Measurements from ENCODE around the gene JAK1. TPM values are rescaled to one million over a fixed set of nuclear protein-coding genes. Genes with fewer than 3 reads are reported as not detected.
"Not testable (repeated sequence)": the region's sequence is repeated elsewhere in the genome, so short reads cannot be mapped to it uniquely, and the experiment has no call there.

JAK1 gene
- total RNA-seq, 2 donors from 2014 or later, result 73.2 to 101 TPM

DNA sequence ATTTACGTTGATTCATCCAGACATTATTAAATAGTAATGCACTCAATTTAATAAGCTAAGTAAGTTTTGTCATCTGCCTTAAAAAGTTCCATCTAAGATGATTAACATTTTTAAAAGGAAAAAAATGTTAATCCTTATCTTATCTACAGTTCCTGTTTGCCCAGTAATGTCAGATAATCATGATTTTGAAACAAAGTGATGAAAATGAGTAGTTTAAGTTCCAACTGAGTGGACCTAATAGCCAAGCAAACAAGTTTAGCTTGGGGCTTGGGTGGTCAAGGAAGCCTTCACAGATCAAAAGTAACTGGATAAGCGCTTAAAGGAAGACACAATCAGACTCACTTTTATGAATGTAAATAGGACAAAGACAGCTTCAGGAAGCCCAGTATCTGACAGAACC, 40.5 kb upstream of the JAK1 start:
- Histone ChIP-seq H3K27me3 (no peaks in the 10 kb centered on the region), H3K9me3 (no peaks in the 10 kb centered on the region), H3K4me3 (no peak overlapping the region), H3K9ac (ENCODE audit: low read depth in 2 of 2, low read length in 2 of 2) (no peak overlapping the region), H3K4me1 (no peaks in the 10 kb centered on the region), H3K27ac (no peak overlapping the region), H3K36me3 (no peaks in the 10 kb centered on the region)
- DNase-seq, result no peak
- intact Hi-C loops (cut with DNase I), result no loop called here
- no peak for TF ChIP-seq CTCF (IDR thresholded peaks at IDR 0.05)

DNA sequence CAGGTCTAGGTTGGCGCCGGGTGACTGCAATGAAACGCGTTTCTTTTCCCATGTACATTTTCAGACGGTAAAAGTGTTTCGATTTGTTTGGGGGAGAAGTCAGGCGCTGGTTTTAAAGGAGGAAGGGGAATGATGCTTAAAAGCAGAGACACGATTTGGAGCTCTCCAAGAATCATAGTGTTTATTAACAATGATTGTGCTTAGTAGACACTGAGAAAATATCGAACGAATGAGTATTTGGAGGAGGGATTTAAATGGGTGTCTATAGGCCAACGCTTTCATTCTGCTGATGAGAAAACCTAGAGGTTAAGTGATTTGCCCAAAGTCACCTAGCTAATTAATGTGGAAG, 36.9 kb upstream of the JAK1 start:
- Histone ChIP-seq H3K27me3 (no peaks in the 10 kb centered on the region), H3K9ac (ENCODE audit: low read depth in 2 of 2, low read length in 2 of 2) (peak overlapping the region in 1 of 2 donors; percentile 48), H3K27ac (peak overlapping the region; percentile 64), H3K4me1 (no peaks in the 10 kb centered on the region), H3K9me3 (no peaks in the 10 kb centered on the region), H3K36me3 (no peaks in the 10 kb centered on the region), H3K4me3 (peak overlapping the region; percentile 46)
- no peak for TF ChIP-seq CTCF (IDR thresholded peaks at IDR 0.05)
- intact Hi-C loops (cut with DNase I), result no loop called here
- no peak for DNase-seq

- Histone ChIP-seq H3K27me3 (no peaks in the 10 kb centered on the region), H3K9ac (ENCODE audit: low read depth in 2 of 2, low read length in 2 of 2) (peak overlapping the region; percentile 48 to 64), H3K9me3 (no peaks in the 10 kb centered on the region), H3K27ac (peak overlapping the region; percentile 64), H3K4me1 (no peaks in the 10 kb centered on the region), H3K4me3 (peak overlapping the region; percentile 46), H3K36me3 (no peaks in the 10 kb centered on the region)
- peak; percentile 71 for DNase-seq
- intact Hi-C loops (cut with DNase I), result no loop called here
- TF ChIP-seq CTCF (IDR thresholded peaks at IDR 0.05), result no peak
Observed at GRCh38 chr1:65002508-65003315, 36.4 kb upstream of the JAK1 start.

DNA sequence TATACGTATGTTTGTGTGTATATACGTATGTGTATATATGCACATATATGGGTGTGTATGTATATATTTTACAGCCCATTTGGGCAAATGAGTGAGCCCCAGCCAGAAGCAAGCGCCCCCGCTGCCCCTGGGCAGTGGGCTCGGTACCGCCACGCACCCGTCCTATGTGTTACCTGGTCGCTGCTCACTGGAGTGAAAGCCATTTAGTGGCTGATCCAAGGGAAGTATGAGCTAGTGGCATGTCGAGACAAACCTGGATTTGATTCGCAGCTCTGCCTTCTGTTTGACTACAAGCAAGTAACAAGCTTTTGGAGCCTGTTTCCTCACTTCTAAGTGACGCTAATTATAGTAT, 35.8 kb upstream of the JAK1 start:
- H3K9ac ChIP-seq (ENCODE audit: low read depth in 2 of 2, low read length in 2 of 2), result peak overlapping the region; percentile 64
- H3K4me1 ChIP-seq, result no peaks in the 10 kb centered on the region
- no peak for TF ChIP-seq CTCF (IDR thresholded peaks at IDR 0.05)
- no peak for DNase-seq
- peak overlapping the region; percentile 46 for H3K4me3 ChIP-seq
- intact Hi-C loops (cut with DNase I), result no loop called here
- peak overlapping the region; percentile 64 for H3K27ac ChIP-seq
- H3K9me3 ChIP-seq, result no peaks in the 10 kb centered on the region
- H3K36me3 ChIP-seq, result no peaks in the 10 kb centered on the region
- H3K27me3 ChIP-seq, result no peaks in the 10 kb centered on the region

DNA sequence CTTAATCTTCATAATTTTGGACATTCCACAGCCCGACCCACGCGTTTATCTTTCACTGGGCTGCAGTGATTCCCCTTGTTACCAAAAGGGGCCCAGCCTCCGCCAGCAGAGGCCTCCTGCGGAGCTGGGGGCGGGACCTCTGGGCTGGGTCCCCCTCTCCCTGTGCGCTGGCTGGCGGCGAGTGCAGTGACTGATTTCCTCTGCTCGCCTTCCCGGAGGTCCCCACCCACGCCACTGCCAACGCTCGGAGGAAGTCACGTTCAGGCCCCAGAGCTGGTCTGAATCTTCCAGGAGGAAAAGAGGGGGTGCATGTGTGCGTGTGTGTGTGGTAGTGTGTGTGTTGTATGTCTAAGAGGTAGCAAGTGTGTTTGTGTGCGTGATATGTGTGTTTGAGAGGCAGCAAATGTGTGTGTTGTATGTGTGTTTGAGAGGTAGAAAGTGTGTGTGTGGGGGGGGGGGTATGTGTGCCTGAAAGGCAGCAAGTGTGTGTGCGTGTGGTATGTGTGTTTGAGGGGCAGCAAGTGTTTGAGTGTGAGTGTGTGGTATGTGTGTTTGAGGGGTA, 35.0 kb upstream of the JAK1 start:
- TF ChIP-seq CTCF (IDR thresholded peaks at IDR 0.05), result no peak
- Histone ChIP-seq H3K27me3 (no peaks in the 10 kb centered on the region), H3K4me1 (no peaks in the 10 kb centered on the region), H3K27ac (no peak overlapping the region), H3K9me3 (no peaks in the 10 kb centered on the region), H3K9ac (ENCODE audit: low read depth in 2 of 2, low read length in 2 of 2) (no peak overlapping the region), H3K4me3 (no peak overlapping the region), H3K36me3 (no peaks in the 10 kb centered on the region)
- peak; percentile 63 for DNase-seq
- intact Hi-C loops (cut with DNase I), result no loop called here

DNA sequence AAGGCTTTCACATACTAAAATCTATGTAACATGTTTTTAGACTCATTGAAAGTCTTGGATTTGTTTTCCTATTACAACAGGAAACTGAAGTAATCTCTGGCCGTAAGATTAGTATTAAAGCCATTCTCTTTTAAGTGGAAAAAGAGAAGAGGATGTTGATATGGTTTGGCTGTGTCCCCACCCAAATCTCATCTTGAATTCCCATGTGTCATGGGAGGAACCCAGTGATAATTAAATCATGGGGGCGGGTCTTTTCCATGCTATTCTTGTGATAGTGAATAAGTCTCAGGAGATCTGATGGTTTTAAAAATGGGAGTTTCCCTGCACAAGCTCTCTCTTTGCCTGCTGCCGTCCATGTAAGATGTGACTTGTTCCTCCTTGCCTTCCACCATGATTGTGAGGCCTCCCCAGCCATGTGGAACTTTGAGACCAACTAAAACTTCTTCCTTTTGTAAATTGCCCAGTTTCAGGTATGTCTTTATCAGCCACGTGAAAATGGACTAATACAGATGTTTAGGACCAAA, 32.1 kb upstream of the JAK1 start:
- H3K27me3 ChIP-seq; H3K27ac ChIP-seq; intact Hi-C loops (cut with DNase I); H3K4me3 ChIP-seq; H3K4me1 ChIP-seq; H3K9me3 ChIP-seq; H3K9ac ChIP-seq (ENCODE audit: low read depth in 2 of 2, low read length in 2 of 2); DNase-seq; H3K36me3 ChIP-seq: not testable (repeated sequence)

Data from colonic mucosa (tissue), 4 donors.